HCT116 (cell line): Measurements from ENCODE around the gene PTPRS. TPM values are rescaled to one million over a fixed set of nuclear protein-coding genes. Genes with fewer than 3 reads are reported as not detected.

Source experiments
- ATAC-seq: fragments of 200-7000 bp; cut with Tn5 transposase; 2 replicates; pipeline ENCODE4 v1.9.1; 2020; ENCODE audit warnings: mild to moderate bottlenecking, moderate library complexity
- BruUV-seq: library from RNA; stranded (reverse); fragments of 400-500 nt; replicated peaks from 2 replicates; lab custom pipeline; 2021; lab: Mats Ljungman, UMichigan
- CTCF ChIA-PET: fragments of 300-600 bp; sonication (Branson Sonifier 250); formaldehyde crosslinking; loops from one replicate; lab custom pipeline; 2021; ENCODE audit warnings: antibody characterized with exemption; lab: Charles Lee
- POLR2A ChIA-PET: fragments of 300-600, 350-600 bp; sonication (Branson Sonifier 250); formaldehyde crosslinking; loops from one replicate; lab custom pipeline; 2021; ENCODE audit warnings: antibody characterized with exemption; lab: Charles Lee
- RAD21 ChIA-PET, 2 experiments: fragments of 300-600 bp; sonication (Branson Sonifier 250); formaldehyde crosslinking; loops; one replicate each; lab custom pipeline; 2023; ENCODE audit warnings: low total read pairs in 2 of 2; ENCODE audit not compliant: uncharacterized antibody in 2 of 2, unreplicated experiment in 2 of 2, low non-redundant PET in 1 of 2; lab: Charles Lee
- DNase-seq: peaks from one replicate; pipeline ENCODE4 v3.0.0-alpha.2; 2010; ENCODE audit warnings: low read depth, low spot score
- H2AFZ ChIP-seq: fragments of 200-600 bp; shearing (Covaris generic), sonication (generic); 2 replicates; pipeline ENCODE4 v1.6.1; 2017; ENCODE audit warnings: low read depth, mixed run types, mixed read lengths, antibody characterized with exemption, low read length; ENCODE audit not compliant: poor library complexity, severe bottlenecking
- H3K27ac ChIP-seq: 2 replicates; pipeline ENCODE4 v1.5.1; 2012; ENCODE audit warnings: low read depth, low read length
- H3K27me3 ChIP-seq: fragments of 200-600 bp; sonication (generic); 2 replicates; pipeline ENCODE4 v1.6.1; 2016; ENCODE audit warnings: mixed run types, low read length, mixed read lengths; ENCODE audit not compliant: insufficient read depth
- H3K36me3 ChIP-seq, 2 experiments: fragments of 200-500 bp in 1 of 2; fragments of 200-600 bp in 1 of 2; sonication (Bioruptor generic) in 1 of 2; sonication (generic) in 1 of 2; 2 replicates each; pipeline versions ENCODE4 v1.5.1 to v1.6.1; 2014 to 2016; ENCODE audit warnings: low read length in 2 of 2, inconsistent platforms in 1 of 2, mixed read lengths in 1 of 2, mixed run types in 1 of 2; ENCODE audit not compliant: insufficient read depth in 2 of 2, control insufficient read depth in 1 of 2
- H3K4me1 ChIP-seq, 2 experiments: fragments of 200-600 bp in 1 of 2; sonication (generic) in 1 of 2; 2 replicates each; pipeline versions ENCODE4 v1.5.1 to v1.6.1; 2012 to 2017; ENCODE audit warnings: low read length in 2 of 2, inconsistent platforms in 1 of 2, mild to moderate bottlenecking in 1 of 2, mixed read lengths in 1 of 2, mixed run types in 1 of 2, moderate library complexity in 1 of 2; ENCODE audit not compliant: insufficient read depth in 2 of 2, control insufficient read depth in 1 of 2
- H3K4me2 ChIP-seq: fragments of 200-600 bp; sonication (generic); 2 replicates; pipeline ENCODE4 v1.6.1; 2017; ENCODE audit warnings: mixed run types, low read length, mixed read lengths
- H3K4me3 ChIP-seq, 2 experiments: fragments of 200-600 bp in 1 of 2; sonication (generic) in 1 of 2; replicated peaks in 1 of 2; 2 replicates each; pipeline ENCODE4 v1.5.1; 2011 to 2016; ENCODE audit warnings: low read length in 2 of 2, control low read depth in 1 of 2, low read depth in 1 of 2, mild to moderate bottlenecking in 1 of 2, mixed read lengths in 1 of 2, mixed run types in 1 of 2
- H3K79me2 ChIP-seq: fragments of 200-600 bp; sonication (generic); 2 replicates; pipeline ENCODE4 v1.6.1; 2017; ENCODE audit warnings: mild to moderate bottlenecking, mixed run types, low read length, moderate library complexity, mixed read lengths; ENCODE audit not compliant: insufficient read depth
- H3K9ac ChIP-seq: fragments of 200-600 bp; sonication (generic); 2 replicates; pipeline ENCODE4 v1.6.1; 2016; ENCODE audit warnings: low read length, mixed read lengths
- H3K9me2 ChIP-seq: fragments of 200-600 bp; sonication (generic), shearing (Covaris generic); 2 replicates; pipeline ENCODE4 v1.6.1; 2017; ENCODE audit warnings: mixed run types, mild to moderate bottlenecking, moderate library complexity; ENCODE audit not compliant: insufficient read depth
- H3K9me3 ChIP-seq, 2 experiments: fragments of 200-500 bp in 1 of 2; fragments of 200-600 bp in 1 of 2; sonication (Bioruptor generic) in 1 of 2; sonication (generic) in 1 of 2; 2 replicates each; pipeline ENCODE4 v1.6.1; 2014 to 2017; ENCODE audit warnings: low read length in 2 of 2, mixed read lengths in 2 of 2, inconsistent platforms in 1 of 2, low read depth in 1 of 2, mild to moderate bottlenecking in 1 of 2, mixed run types in 1 of 2, moderate library complexity in 1 of 2; ENCODE audit not compliant: control insufficient read depth in 1 of 2, insufficient read depth in 1 of 2
- H4K20me1 ChIP-seq: fragments of 200-600 bp; sonication (generic), shearing (Covaris generic); 2 replicates; pipeline ENCODE4 v1.6.1; 2017; ENCODE audit warnings: mixed run types, mild to moderate bottlenecking, moderate library complexity; ENCODE audit not compliant: insufficient read depth
- CBX3 ChIP-seq: IDR thresholded peaks from 2 replicates; pipeline ENCODE4 v1.6.1; 2012; ENCODE audit warnings: low read depth
- ELF1 ChIP-seq: IDR thresholded peaks from 2 replicates; pipeline ENCODE4 v1.6.1; 2012; ENCODE audit warnings: low read depth, borderline replicate concordance
- EZH2 ChIP-seq: fragments of 200-600 bp; sonication (generic); IDR thresholded peaks from 2 replicates; pipeline ENCODE4 v1.6.1; 2017; ENCODE audit warnings: antibody characterized with exemption, mixed run types
- FOSL1 ChIP-seq: IDR thresholded peaks from 2 replicates; pipeline ENCODE4 v1.6.1; 2012; ENCODE audit warnings: low read depth
- POLR2AphosphoS5 ChIP-seq: IDR thresholded peaks from 2 replicates; pipeline ENCODE4 v1.6.1; 2011; ENCODE audit warnings: mild to moderate bottlenecking, low read depth, low read length, moderate library complexity
- ZNF274 ChIP-seq: fragments of 200-500 bp; sonication (Bioruptor generic); IDR thresholded peaks from 2 replicates; pipeline ENCODE4 v1.6.1; 2014; ENCODE audit warnings: mild to moderate bottlenecking, low read depth, low read length, inconsistent platforms
- intact Hi-C: fragments of 100-400 bp; cut with micrococcal nuclease; formaldehyde crosslinking; loops from 2 replicates; pipeline ENCODE4 v1.10.0; 2022
- total RNA-seq: library from RNA; stranded (reverse); gene quantifications from one replicate; pipeline ENCODE4 v1.2.1, GENCODE V29; 2021; ENCODE audit not compliant: unreplicated experiment
- TF ChIP-seq, protein P1 (sequence below), 3 experiments: fragments of 200-600 bp in 1 of 3; sonication (generic) in 1 of 3; IDR thresholded peaks in 2 of 3; conservative IDR thresholded peaks in 1 of 3; 2 replicates each; pipeline ENCODE4 v1.5.1; 2012 to 2017; ENCODE audit warnings: low read depth in 2 of 3, low read length in 2 of 3, antibody characterized with exemption in 1 of 3, borderline replicate concordance in 1 of 3, control low read depth in 1 of 3, mild to moderate bottlenecking in 1 of 3, mixed read lengths in 1 of 3, mixed run types in 1 of 3, moderate library complexity in 1 of 3; ENCODE audit not compliant: insufficient read depth in 1 of 3

Gene PTPRS
- total RNA-seq, 1 experiment from 2014 or later, result 123 TPM

DNA sequence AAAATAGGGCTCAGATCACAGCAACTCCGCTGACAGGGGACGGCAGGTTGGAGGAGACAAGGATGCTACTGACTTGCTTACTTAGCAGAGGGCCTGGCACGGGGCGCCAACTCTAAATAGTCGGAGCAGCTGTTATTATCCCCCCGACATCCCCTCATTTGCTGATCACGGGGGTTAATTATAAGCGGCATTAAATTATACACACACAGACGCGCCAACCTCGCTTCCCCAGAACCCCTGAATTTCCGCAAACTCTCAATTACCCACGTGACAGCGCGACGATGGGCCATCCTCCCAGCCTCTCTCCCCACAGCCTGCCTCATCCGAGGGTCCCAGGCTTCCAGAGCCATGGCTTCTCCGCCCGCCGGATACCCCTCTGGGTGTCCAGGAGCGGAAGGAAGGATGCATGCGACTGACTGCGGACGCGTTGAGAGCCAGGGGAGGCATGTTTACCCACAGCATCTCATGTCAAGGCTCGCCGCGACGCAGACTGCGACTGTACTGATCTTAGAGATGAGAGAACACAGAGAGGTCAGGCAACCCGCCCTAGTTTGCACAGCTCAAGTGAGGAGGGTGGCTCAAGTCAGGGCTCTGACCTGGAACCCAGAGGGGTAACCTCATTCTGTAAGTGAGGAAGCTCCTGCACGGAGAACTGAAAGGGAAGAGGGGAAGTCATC is 5.7 kb downstream of the PTPRS start:
- H3K27ac ChIP-seq, result no peak overlapping the region
- no peaks in the 10 kb centered on the region for H3K36me3 ChIP-seq
- H3K27me3 ChIP-seq, result peaks cover 3% of the 10 kb centered on the region; the same call in 1 of the 2 replicates
- no peak overlapping the region for H3K4me2 ChIP-seq
- no peak overlapping the region for H3K9ac ChIP-seq
- RAD21 ChIA-PET, result no interaction called here
- TF ChIP-seq FOSL1 (no peak), EZH2 (no peak), ELF1 (no peak), CBX3 (no peak), POLR2AphosphoS5 (no peak), ZNF274 (no peak)
- TF ChIP-seq, protein P1, sequence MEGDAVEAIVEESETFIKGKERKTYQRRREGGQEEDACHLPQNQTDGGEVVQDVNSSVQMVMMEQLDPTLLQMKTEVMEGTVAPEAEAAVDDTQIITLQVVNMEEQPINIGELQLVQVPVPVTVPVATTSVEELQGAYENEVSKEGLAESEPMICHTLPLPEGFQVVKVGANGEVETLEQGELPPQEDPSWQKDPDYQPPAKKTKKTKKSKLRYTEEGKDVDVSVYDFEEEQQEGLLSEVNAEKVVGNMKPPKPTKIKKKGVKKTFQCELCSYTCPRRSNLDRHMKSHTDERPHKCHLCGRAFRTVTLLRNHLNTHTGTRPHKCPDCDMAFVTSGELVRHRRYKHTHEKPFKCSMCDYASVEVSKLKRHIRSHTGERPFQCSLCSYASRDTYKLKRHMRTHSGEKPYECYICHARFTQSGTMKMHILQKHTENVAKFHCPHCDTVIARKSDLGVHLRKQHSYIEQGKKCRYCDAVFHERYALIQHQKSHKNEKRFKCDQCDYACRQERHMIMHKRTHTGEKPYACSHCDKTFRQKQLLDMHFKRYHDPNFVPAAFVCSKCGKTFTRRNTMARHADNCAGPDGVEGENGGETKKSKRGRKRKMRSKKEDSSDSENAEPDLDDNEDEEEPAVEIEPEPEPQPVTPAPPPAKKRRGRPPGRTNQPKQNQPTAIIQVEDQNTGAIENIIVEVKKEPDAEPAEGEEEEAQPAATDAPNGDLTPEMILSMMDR (IDR thresholded peaks at IDR 0.05 in 2 of 3, conservative IDR thresholded peaks at IDR 0.05 in 1 of 3; ENCODE audit: borderline replicate concordance in 1 of 3, insufficient read depth in 1 of 3, low read depth in 2 of 3, low read length in 2 of 3), result no peak
- TF ChIP-seq, all 23 proteins: peak for 0
- no TSS peak for BruUV-seq
- H3K79me2 ChIP-seq, result peaks cover 29% of the 10 kb centered on the region; the same call in 1 of the 2 replicates
- CTCF ChIA-PET, result no interaction called here
- H2AFZ ChIP-seq, result no peak overlapping the region
- POLR2A ChIA-PET, result no interaction called here
- H3K9me2 ChIP-seq, result no peaks in the 10 kb centered on the region
- DNase-seq (no peak), ATAC-seq (no peak)
- no peaks in the 10 kb centered on the region for H4K20me1 ChIP-seq
- H3K4me3 ChIP-seq, result no peak overlapping the region
- peaks cover 0 to 8% of the 10 kb centered on the region in 2 experiments; a peak in 1 of 4 replicates for H3K4me1 ChIP-seq
- intact Hi-C loops, result no loop called here
- no peaks in the 10 kb centered on the region for H3K9me3 ChIP-seq
